ENCODE results near the gene TYROBP.

- no peak for TF ChIP-seq POLR2A (IDR thresholded peaks at IDR 0.05)
- no peak for TF ChIP-seq CTCF (IDR thresholded peaks at IDR 0.05)
- TF ChIP-seq EP300 (IDR thresholded peaks at IDR 0.05), result no peak
Observed at GRCh38 chr19:35940078-35940775, 32.1 kb upstream of the TYROBP start.
